Brain microvascular endothelial cell (primary cell): ENCODE data around the gene HS1BP3.

Experiments used
- DNase-seq: peaks from one replicate; pipeline ENCODE4 v3.0.0-alpha.2; 2020
- H3K27ac ChIP-seq: fragments of 250-450 bp; sonication (Bioruptor Pico); 2 replicates; pipeline ENCODE4 v1.5.1; 2020; ENCODE audit warnings: mild to moderate bottlenecking, moderate library complexity
- H3K27me3 ChIP-seq: fragments of 250-450 bp; sonication (Bioruptor Pico); replicated peaks from 2 replicates; pipeline ENCODE4 v1.5.1; 2020; ENCODE audit warnings: mild to moderate bottlenecking
- H3K36me3 ChIP-seq: fragments of 250-450 bp; sonication (Bioruptor Pico); replicated peaks from 2 replicates; pipeline ENCODE4 v1.5.1; 2020; ENCODE audit warnings: mild to moderate bottlenecking
- H3K4me3 ChIP-seq: 2 replicates; pipeline ENCODE4 v1.5.1; 2011; ENCODE audit warnings: low read depth, mild to moderate bottlenecking, control low read depth, low read length, moderate library complexity
- in situ Hi-C: cut with HindIII; loops from 2 replicates; pipeline ENCODE4 v1.10.0; 2017; ENCODE audit warnings: low sequenced_read_pairs, low pct_ligation_motif_present
- TF ChIP-seq, protein P1 (sequence below): IDR thresholded peaks from 2 replicates; pipeline ENCODE4 v1.5.1; 2011; ENCODE audit warnings: low read depth, mild to moderate bottlenecking, moderate library complexity, low read length, control low read depth, inconsistent platforms; ENCODE audit errors: missing control alignments

Gene HS1BP3

DNA sequence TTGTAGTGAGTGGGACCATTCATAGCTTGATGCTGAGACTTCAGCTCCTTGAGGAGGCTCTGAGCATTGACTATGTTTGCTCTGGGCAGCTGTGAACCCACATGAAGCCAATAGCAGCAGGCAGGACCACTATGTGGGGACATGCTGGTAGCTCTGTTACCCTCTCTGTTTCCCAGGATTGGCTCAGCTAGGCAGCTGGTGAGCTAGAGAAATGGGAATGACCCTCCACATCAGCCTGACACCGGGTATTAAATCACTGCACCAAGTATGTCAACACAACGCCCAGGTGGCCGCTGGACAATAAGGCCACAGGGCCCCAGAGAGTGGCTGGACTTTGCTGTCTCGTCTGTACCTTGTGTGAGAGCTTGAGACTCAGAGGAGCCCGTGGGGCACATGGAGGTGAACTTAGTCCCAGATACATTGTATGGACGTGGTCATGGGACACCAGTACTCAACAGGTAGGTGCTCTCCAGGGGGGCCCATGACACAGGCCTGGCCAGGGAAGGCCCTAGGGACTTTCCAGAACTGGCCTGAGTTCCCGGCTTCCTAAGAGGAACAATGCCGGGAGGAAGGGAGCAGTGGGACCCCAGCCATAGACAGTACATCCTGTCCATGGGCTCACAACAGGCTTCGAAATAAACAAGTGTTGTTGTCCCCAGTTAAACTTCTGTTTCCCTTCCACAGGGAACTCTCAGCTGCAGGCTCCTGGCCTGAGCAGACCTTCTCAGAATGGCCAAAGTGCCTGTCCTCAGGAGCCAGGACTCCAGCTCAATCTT lies 35.2 kb downstream of the HS1BP3 start:
- in situ Hi-C loops: no loop called here
- H3K27me3 ChIP-seq: no peaks in the 10 kb centered on the region
- no peak overlapping the region for H3K27ac ChIP-seq
- TF ChIP-seq, protein P1, sequence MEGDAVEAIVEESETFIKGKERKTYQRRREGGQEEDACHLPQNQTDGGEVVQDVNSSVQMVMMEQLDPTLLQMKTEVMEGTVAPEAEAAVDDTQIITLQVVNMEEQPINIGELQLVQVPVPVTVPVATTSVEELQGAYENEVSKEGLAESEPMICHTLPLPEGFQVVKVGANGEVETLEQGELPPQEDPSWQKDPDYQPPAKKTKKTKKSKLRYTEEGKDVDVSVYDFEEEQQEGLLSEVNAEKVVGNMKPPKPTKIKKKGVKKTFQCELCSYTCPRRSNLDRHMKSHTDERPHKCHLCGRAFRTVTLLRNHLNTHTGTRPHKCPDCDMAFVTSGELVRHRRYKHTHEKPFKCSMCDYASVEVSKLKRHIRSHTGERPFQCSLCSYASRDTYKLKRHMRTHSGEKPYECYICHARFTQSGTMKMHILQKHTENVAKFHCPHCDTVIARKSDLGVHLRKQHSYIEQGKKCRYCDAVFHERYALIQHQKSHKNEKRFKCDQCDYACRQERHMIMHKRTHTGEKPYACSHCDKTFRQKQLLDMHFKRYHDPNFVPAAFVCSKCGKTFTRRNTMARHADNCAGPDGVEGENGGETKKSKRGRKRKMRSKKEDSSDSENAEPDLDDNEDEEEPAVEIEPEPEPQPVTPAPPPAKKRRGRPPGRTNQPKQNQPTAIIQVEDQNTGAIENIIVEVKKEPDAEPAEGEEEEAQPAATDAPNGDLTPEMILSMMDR: no peak
- H3K36me3 ChIP-seq: no peaks in the 10 kb centered on the region
- DNase-seq: no peak
- no peak overlapping the region for H3K4me3 ChIP-seq

DNA sequence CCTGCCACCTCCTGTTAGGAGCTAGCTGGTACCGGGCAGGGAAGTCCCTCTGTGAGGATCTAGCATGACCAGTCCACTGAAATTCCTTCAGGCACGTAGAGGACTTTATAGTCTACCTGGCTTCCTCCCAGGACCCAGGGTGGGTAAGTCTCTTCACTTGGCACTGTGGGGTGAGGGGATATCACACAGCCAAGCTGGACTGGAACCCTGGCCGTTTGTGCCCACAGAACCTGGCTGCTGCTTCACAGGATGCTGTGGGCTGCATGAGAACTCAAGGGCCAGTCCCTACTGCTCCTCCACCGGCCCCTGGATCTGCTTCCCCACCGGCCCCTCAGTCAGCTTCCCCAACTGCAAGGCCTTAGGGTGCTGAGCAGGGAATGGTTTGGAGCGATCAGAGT lies 35.8 kb downstream of the HS1BP3 start:
- H3K36me3 ChIP-seq: no peaks in the 10 kb centered on the region
- no peak overlapping the region for H3K27ac ChIP-seq
- no peaks in the 10 kb centered on the region for H3K27me3 ChIP-seq
- no peak overlapping the region for H3K4me3 ChIP-seq
- TF ChIP-seq, protein P1: peak; percentile 10
- in situ Hi-C loops: no loop called here
- DNase-seq: no peak

DNA sequence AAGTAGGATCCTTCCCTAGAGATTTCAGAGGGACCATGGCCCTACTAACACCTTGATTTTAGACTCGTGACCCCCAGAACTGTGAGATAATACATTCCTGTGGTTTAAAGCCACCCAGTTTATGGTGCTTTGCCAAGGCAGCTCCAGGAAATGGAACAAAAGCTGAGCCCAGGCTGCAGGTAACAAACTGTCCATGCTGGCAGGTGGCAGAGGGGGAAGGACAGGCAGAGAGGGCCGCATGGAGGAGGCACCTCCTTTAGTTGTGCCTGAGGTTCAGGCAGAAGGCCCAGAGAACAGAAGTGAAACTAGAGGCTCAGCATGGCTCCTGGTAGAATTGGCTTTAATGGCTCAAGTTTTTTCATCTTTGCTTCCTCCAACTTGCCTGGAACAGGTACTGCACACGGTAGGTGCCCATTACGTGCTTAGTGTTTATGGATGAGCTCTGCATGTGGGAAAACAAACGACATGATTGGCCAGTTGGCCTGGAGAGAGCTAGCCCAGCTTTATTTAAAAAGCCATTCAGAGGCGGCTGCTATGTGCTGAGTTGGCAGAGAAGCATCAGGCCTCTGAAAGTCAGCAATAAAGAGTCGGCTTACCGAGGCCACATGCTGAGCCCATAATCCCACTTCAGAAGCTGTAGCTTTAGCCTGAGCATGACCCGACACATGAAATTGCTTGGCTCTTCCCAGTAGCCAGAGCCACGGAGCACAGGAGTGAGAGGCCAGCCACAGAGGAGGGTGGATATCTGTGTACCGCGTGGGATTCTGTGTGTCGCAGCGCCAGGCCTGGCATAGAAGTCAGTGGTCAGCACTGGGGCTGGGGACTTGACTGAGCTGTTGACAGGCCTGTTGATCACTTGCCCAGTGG lies 36.5 kb downstream of the HS1BP3 start:
- H3K36me3 ChIP-seq: no peaks in the 10 kb centered on the region
- no peak for DNase-seq
- H3K27me3 ChIP-seq: no peaks in the 10 kb centered on the region
- H3K27ac ChIP-seq: no peak overlapping the region
- in situ Hi-C loops: no loop called here
- no peak overlapping the region for H3K4me3 ChIP-seq
- TF ChIP-seq, protein P1: no peak

DNA sequence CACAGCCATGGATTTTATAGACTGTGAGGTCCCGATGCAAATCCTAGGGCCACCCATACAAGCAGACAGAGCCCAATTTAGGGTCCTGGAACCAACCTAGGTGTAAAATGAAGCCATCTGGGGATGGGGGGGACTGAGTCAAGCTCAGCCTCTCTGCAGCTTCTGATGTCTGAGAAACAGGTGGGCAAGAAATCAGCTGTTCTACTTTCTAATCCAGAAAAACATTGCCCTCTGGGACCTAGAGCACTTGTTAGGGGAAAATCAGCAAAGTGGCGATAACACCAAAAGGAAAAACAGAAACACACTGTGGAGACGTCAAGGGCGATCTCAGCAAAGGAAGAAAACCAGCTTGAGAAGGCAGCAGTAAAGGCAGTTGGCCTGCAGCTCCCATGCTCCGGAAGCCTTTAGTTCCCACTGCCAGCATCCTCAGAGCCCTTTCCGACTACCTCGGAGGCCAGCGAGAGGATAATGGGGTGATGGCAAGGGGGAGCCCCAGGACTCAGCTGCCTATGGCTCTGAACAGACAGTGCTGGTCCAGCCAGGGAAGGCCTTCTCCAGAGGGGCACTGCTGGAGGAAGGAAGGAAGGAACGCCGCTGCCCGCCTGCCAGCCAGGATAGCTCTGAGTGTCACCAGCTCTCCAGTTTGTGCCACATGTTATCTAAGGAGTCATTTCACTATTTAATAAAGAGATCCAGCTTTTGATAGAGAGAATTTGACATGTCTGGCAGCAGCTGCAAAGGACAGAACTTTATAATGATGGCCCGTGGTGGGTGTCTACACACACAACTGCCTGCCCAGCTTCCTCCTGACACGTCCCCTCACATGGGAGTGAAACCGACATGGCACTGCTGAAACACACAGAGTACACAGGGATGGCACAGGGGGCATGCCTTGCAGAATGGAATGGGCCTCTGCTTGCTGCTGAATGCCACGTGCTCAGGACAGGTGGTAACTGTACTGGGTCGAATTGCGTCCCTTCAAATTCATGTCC lies 37.7 kb downstream of the HS1BP3 start:
- in situ Hi-C loops: no loop called here
- Histone ChIP-seq H3K27me3 (no peaks in the 10 kb centered on the region), H3K4me3 (no peak overlapping the region), H3K36me3 (no peaks in the 10 kb centered on the region), H3K27ac (no peak overlapping the region)
- TF ChIP-seq, protein P1: no peak
- DNase-seq: no peak

DNA sequence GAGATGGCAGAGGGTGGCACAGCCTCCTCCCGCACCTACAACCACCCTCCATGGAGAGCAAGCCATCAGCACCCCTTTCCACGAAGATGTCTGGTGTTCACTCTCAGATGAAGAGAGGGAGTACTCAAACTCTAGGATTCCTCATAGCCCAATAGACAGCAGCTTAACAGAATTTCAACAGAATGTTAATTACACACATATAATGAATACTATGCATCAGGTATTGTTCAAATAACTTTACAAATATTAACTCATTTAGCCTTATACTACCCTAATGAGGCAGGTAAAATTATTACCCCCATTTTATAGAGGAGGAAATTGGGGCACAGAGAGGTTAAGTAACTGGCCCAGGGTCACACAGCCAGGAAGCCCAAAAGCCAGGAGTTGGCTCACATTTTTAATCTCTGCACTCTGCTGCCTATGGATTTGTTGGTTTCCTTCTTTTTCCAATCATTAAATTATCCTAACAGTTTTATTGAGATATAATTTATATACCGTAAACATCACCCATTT lies 39.0 kb downstream of the HS1BP3 start:
- Histone ChIP-seq H3K27me3 (no peaks in the 10 kb centered on the region), H3K36me3 (no peaks in the 10 kb centered on the region), H3K4me3 (no peak overlapping the region), H3K27ac (peak overlapping the region; percentile 86)
- no peak for DNase-seq
- TF ChIP-seq, protein P1: no peak
- in situ Hi-C loops: no loop called here
